Activated CD4-positive, CD25-positive, alpha-beta regulatory T cell treated with anti-CD3 and anti-CD28 coated beads, Interleukin-2, amount 50 U/mL, for 24 hours (primary cell): ENCODE results near the gene E2F8.

ENCODE experiments used
- ATAC-seq, 2 donors: fragments of 150-1000 bp; cut with Tn5 transposase; one replicate each; pipeline ENCODE4 v1.10.0; 2021; ENCODE audit warnings: mild to moderate bottlenecking in 1 of 2, moderate library complexity in 1 of 2

E2F8 gene

GRCh38 chr11:19218786-19219460 lies 21.8 kb downstream of the E2F8 start:
- no peak for ATAC-seq

DNA sequence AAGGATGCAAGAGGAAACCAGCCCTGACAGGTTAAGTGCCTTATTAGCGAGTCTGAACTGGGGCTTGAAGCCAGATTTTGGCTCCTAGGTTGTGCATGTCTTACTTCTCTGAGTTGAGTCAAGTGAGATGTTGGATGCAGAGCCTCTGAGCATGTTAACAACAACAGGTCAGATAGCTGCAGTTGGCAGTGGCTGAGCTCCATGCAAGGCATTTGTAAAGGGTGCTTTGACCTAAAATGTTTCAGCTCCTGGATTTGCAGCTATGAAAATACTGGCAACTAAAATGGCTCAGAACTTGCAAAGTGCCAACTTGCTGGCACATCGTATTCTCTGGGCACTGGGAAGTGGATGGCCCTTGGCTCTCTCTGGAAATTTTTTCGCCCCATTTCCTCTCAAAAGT lies 22.5 kb downstream of the E2F8 start:
- ATAC-seq = no peak

GRCh38 chr11:19216709-19217374 lies 23.9 kb downstream of the E2F8 start:
- ATAC-seq = no peak

GRCh38 chr11:19216021-19216420 lies 24.7 kb downstream of the E2F8 start:
- ATAC-seq = no peak

DNA sequence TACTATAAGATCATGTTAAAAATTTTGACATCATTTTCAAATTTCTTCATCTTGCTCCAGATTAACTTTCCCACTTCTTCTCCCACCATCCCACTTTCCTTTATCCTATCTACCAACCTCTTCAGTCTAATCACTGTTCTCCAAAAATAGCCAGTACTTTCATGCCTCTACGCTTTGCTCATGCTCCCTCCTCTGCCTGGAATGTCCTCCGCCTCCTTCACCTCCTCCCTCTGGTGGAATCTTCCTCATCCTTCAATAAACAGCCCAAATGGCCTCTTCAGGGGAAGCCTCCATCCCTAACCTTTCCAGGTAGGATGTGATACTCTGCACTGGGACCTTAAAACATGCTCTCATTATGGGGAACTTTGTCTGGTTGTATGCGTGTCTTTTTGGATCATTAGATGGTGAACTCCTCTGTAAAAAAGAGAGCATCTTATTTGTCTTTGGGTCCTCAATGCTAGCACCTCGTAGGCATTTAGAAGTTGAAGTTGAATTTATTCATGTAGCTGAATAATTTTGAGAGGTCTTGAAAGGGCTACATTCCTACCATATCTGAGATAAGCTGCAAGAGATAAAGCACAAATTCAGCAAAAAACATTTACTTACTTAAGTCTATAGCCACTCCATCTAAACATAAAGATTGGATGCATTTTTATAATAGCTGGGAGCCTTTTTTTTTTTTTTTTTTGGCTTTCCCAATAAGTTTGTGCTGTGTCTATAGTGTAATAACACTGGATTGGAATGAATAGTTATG lies 31.0 kb downstream of the E2F8 start:
- no peak for ATAC-seq

DNA sequence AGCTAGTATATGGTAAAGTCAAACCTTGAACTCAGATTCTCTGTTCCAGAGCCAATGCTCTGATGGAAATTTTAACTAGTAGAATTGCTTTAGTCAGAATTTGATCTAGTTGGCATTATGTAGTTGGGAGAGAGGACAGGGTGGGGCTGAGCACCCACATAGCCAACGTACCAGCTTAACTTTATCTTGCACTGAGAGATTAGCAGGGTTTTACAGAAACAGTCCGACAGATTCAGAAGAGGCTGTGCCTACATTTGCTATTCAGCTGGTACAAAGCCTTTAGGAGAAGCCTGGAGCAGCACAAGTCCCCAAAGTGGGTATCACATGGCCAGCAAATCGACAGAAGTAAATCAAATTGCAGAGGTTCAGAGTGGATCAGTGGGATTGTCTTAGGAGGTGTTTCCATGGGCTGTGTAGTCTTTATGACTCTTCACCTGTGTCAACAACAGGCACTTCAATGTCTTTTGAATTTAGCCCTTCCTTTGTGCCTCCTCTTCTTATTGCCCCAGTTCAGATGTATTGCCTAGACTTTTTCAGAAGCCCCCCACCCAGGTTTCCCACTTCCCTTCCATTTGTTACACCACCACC lies 31.7 kb downstream of the E2F8 start:
- ATAC-seq = no peak

DNA sequence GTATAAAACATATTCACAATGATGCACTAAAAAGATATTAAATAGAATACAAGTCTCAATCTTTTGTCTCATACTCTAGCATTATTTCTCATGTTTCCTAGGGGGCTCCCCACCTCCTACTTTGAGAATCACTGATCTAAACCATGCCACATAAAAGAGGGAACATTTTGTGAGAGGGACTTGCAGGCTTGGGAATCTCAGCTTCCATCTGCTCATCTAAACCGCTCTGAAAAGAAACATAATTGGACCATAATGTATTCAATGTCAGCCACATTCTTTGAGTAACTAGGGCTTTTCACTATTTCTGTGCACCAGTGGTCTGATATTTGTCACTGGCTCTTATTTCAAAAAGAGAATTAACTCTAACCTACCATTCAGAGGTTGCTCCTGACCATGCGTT lies 32.6 kb downstream of the E2F8 start:
- ATAC-seq = no peak

- ATAC-seq = no peak
Observed at GRCh38 chr11:19204836-19205235, 35.9 kb downstream of the E2F8 start.

DNA sequence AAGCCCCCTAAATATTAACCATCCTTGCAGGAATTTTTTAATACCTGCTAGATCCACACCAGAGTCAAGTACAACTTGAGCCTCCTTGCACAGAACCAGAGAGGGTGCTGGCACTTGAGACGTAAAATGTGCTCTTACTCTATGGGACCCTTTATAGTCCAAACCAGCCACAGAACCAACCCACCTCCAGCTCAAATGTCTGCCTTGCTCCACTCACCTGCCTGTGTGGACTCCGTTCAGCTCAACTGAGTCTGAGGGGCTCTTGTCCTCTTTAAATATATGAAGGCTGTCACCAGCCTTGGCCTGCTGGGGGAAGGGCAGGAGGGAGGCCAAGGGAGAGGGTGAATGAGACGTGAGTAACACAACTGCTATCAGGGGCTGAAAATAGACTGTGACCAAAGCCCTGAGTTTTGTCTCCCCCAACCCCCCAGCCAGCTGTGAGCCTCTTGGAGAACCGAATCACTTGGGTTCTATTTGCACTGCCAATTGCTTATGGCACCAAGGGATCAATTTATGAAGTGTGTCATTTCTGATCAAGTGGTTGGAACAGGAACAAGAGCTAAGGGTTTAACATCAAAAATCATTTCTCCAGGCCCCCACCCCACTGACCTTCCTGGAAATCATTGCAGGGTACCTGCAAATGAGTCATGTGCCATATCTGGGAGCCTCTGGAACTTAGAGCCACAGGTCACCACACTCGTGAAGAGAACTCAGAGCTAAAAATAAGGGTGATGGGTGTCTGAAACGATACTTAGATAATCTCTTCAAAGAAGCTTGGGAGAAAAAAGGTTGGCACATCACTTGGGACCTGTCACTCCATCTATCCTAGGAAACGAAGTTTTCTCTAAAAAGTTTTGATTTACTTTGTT lies 38.8 kb downstream of the E2F8 start, which contains the start of gene CSRP3:
Gene CSRP3 (minus strand): TSS at position 247 of the 869 bp plus-strand sequence. CDS start 9,535 bp downstream, outside the sequence.
- ATAC-seq = no peak

- ATAC-seq = no peak
Observed at GRCh38 chr11:19200410-19201201, 40.1 kb downstream of the E2F8 start.

GRCh38 chr11:19199771-19200170 lies 41.0 kb downstream of the E2F8 start:
- ATAC-seq = no peak

- ATAC-seq = no peak
Observed at GRCh38 chr11:19199048-19199447, 41.7 kb downstream of the E2F8 start.

DNA sequence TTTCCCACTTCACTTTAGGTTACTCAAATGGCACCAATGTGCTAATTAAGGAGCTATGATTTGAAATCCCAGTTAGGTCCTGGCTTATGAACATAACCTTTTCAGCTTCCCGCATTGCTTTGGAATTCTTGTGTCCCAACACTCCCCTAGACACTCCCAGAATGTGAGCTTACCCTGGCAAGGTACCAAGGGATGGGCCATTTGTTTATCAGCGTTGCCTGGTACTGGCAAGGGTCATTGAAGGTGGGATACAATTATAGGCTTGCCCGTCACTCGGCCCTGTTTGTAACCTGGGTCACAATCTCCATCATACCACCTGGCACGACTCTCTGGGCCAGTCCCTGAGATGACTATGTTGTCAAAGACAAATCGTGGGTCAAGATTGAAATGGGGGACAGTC lies 44.3 kb downstream of the E2F8 start:
- no peak for ATAC-seq

DNA sequence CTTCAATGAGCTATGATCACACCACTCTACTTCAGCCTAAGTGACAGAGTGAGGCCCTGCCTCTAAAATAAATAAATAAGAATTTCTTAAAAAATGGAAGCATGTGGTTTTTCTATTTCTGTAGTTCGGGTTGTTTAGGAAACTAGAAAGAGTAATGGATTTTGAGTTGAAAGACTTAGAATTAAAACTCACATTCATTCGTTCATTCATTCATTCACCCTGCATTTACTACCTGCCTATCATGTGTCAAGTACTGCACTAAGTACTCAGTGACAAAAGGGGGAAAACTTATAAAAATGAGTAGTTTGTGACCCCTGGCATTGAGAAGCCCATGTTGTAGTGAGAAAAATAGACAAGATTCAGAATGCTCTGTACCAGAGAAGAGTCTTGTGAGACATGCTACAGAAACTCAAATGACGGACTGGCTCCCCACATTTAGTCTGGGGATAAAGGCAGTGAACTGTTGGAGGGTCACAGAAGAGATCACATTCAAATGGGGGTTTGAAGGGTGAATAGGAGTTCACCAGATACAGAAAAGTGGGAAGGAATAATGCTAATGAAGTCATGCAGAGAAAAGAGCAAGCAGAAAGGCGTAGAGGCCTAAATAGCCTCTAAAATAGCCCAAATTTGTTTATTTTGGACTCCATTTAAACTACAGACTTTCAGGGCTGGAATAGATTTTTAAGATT lies 46.0 kb downstream of the E2F8 start:
- no peak for ATAC-seq

GRCh38 chr11:19193916-19194315 lies 46.8 kb downstream of the E2F8 start:
- ATAC-seq = no peak

GRCh38 chr11:19191530-19192169 lies 49.1 kb downstream of the E2F8 start:
- ATAC-seq = no peak

- no peak for ATAC-seq
Observed at GRCh38 chr11:19187833-19188258, 52.9 kb downstream of the E2F8 start.

GRCh38 chr11:19187114-19187832 lies 53.5 kb downstream of the E2F8 start:
- ATAC-seq = no peak

DNA sequence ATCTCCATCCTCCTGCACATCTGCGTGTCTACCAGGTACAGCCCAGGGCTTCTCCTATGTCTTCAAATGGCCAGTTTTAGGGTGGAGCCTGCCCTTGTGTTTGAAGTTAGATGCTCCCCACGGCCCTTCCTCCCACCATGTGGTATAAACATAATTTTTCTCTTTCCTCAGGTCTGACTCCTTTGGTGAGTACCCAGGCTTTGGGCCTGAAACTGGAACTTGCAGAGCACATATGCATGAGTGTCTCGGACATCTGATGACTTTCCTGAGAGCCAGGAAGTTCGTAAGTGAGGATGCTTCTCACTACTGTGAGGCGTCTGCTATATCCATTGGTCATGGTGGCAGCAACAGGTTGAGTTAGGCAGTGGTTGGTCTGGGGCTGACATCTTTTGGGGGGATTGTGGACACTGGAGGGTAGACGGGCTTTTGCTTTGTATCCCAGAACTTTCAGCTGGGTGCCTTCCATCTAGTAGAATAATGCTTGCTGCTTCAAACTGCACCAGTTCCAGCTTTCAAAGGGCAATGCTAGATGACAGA lies 55.2 kb downstream of the E2F8 start:
- no peak for ATAC-seq
